Measurements from ENCODE around the gene KLF3.

DNA sequence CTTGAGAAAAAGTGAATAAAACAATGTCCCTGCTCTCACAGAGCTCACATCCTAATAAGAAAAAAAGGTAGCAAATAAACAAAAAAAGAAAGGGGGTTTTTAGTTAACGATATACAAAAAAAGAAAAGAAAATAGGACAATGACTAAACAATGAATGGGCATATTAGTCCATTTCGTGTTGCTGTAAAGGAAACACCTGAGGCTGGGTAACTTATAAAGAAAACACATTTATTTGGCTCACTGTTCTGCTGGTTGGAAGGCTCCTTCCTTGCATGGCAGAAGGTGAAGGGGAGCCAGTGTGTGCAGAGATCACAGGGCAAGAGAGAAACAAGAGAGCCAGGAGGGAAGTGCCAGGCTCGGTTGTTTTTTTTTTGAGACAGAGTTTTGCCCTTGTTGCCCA is 4.7 kb upstream of the KLF3 start:
- TF ChIP-seq, protein P1, sequence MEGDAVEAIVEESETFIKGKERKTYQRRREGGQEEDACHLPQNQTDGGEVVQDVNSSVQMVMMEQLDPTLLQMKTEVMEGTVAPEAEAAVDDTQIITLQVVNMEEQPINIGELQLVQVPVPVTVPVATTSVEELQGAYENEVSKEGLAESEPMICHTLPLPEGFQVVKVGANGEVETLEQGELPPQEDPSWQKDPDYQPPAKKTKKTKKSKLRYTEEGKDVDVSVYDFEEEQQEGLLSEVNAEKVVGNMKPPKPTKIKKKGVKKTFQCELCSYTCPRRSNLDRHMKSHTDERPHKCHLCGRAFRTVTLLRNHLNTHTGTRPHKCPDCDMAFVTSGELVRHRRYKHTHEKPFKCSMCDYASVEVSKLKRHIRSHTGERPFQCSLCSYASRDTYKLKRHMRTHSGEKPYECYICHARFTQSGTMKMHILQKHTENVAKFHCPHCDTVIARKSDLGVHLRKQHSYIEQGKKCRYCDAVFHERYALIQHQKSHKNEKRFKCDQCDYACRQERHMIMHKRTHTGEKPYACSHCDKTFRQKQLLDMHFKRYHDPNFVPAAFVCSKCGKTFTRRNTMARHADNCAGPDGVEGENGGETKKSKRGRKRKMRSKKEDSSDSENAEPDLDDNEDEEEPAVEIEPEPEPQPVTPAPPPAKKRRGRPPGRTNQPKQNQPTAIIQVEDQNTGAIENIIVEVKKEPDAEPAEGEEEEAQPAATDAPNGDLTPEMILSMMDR (IDR thresholded peaks at IDR 0.05; ENCODE audit: low read length): no peak
- no peak for TF ChIP-seq EZH2 (optimal IDR thresholded peaks at IDR 0.05; ENCODE audit: low read depth, low read length)
